GM12878 (cell line): ENCODE measurements around the gene EFNA2. TPM values are rescaled to one million over a fixed set of nuclear protein-coding genes. Genes with fewer than 3 reads are reported as not detected.

Experiments used
- ATF3 ChIP-seq: IDR thresholded peaks from 2 replicates; pipeline ENCODE4 v1.6.1; 2011; ENCODE audit warnings: low read depth, mild to moderate bottlenecking, low read length, moderate library complexity, borderline replicate concordance; ENCODE audit errors: extremely low read depth
- CBFB ChIP-seq: IDR thresholded peaks from 2 replicates; pipeline ENCODE4 v1.6.1; 2016; ENCODE audit warnings: antibody characterized with exemption, low read depth
- CHD1 ChIP-seq: IDR thresholded peaks from 2 replicates; pipeline ENCODE4 v1.6.1; 2012; ENCODE audit warnings: low read depth, low read length, improper control_type of control experiment
- CTCF ChIP-seq, 3 experiments: IDR thresholded peaks in 2 of 3; conservative IDR thresholded peaks in 1 of 3; 2 replicates each; pipeline ENCODE4 v1.5.1; 2011; ENCODE audit warnings: low read depth in 3 of 3, low read length in 3 of 3, mild to moderate bottlenecking in 3 of 3, control low read depth in 2 of 3, moderate library complexity in 2 of 3, inconsistent platforms in 1 of 3, mixed read lengths in 1 of 3; ENCODE audit not compliant: control insufficient read depth in 2 of 3, insufficient read depth in 1 of 3; ENCODE audit errors: extremely low read depth in 1 of 3
- CUX1 ChIP-seq: IDR thresholded peaks from 2 replicates; pipeline ENCODE4 v1.6.1; 2012; ENCODE audit warnings: improper control_type of control experiment, low read depth, low read length; ENCODE audit not compliant: insufficient replicate concordance
- E2F4 ChIP-seq: IDR thresholded peaks from 2 replicates; pipeline ENCODE4 v1.6.1; 2012; ENCODE audit warnings: low read depth, low read length, improper control_type of control experiment
- HCFC1 ChIP-seq: fragments of 150-350 bp; IDR thresholded peaks from 2 replicates; pipeline ENCODE4 v1.6.1; 2014; ENCODE audit warnings: low read length
- MEF2A ChIP-seq: IDR thresholded peaks from 2 replicates; pipeline ENCODE4 v1.6.1; 2011; ENCODE audit warnings: low read depth, mild to moderate bottlenecking, low read length, moderate library complexity; ENCODE audit not compliant: insufficient read depth
- MTA3 ChIP-seq: IDR thresholded peaks from 2 replicates; pipeline ENCODE4 v1.6.1; 2012; ENCODE audit warnings: low read length, inconsistent platforms, borderline replicate concordance
- MYC ChIP-seq: IDR thresholded peaks from 2 replicates; pipeline ENCODE4 v1.6.1; 2011; ENCODE audit warnings: mild to moderate bottlenecking, low read length, moderate library complexity, inconsistent platforms; ENCODE audit not compliant: insufficient read depth, insufficient replicate concordance, insufficient read length, severe bottlenecking
- NFYB ChIP-seq: IDR thresholded peaks from 2 replicates; pipeline ENCODE4 v1.6.1; 2011; ENCODE audit warnings: low read depth, mild to moderate bottlenecking, low read length, improper control_type of control experiment, moderate library complexity; ENCODE audit not compliant: insufficient read depth
- PAX5 ChIP-seq: IDR thresholded peaks from 2 replicates; pipeline ENCODE4 v1.6.1; 2011; ENCODE audit warnings: low read depth, low read length, borderline replicate concordance
- PRDM15 ChIP-seq: fragments of 450-650 bp; formaldehyde crosslinking; IDR thresholded peaks from 2 replicates; pipeline ENCODE4 v1.4.0; 2020; ENCODE audit warnings: mild to moderate bottlenecking, moderate library complexity
- RAD21 ChIP-seq: IDR thresholded peaks from 2 replicates; pipeline ENCODE4 v1.6.1; 2011; ENCODE audit warnings: mild to moderate bottlenecking, low read depth, low read length, moderate library complexity; ENCODE audit not compliant: insufficient read depth
- SREBF1 ChIP-seq: IDR thresholded peaks from 2 replicates; pipeline ENCODE4 v1.6.1; 2012; ENCODE audit warnings: mild to moderate bottlenecking, low read length
- polyA plus RNA-seq, 11 experiments: library from polyadenylated mRNA; depleted of rRNA in 4 of 11; unstranded in 6 of 11; stranded (reverse) in 5 of 11; fragments of >200 nt; fragmentation: Nextera tagmentation in 4 of 11; fragmentation: Illumina TruSeq in 1 of 11; extraction: Ambion mirVana in 4 of 11; extraction: Trizol in 1 of 11; gene quantifications; 1 replicate in 1 of 11; 2 replicates in 10 of 11; pipeline versions ENCODE4 v1.2.1 to v1.2.3, GENCODE V29; 2011 to 2016; ENCODE audit warnings: inconsistent platforms in 2 of 11, missing spikeins in 2 of 11, low read depth in 1 of 11
- total RNA-seq, 4 experiments: library from RNA; depleted of rRNA in 3 of 4; stranded (reverse); fragments of >200 nt in 3 of 4; fragmentation: Illumina TruSeq in 1 of 4; extraction: Trizol in 1 of 4; gene quantifications; 2 replicates each; pipeline versions ENCODE4 v1.2.1 to v1.2.3, GENCODE V29; 2013 to 2021

EFNA2 gene
- total and polyA plus RNA-seq, 10 of the 15 experiments (the other 5 are each of a cell fraction or from before 2014, with no cell fraction given), result not detected

- no peak for TF ChIP-seq PRDM15 (CRISPR knock-in tag)
- TF ChIP-seq RAD21, result no peak
- TF ChIP-seq CBFB, result peak; percentile 76; the same call in 1 of the 2 replicates
- no peak for TF ChIP-seq MTA3
- peak; percentile 91; the same call in 1 of the 2 replicates for TF ChIP-seq CHD1
- TF ChIP-seq MEF2A, result no peak
- TF ChIP-seq PAX5, result no peak
- no peak for TF ChIP-seq CTCF (IDR thresholded peaks at IDR 0.05 in 2 of 3, conservative IDR thresholded peaks at IDR 0.05 in 1 of 3; ENCODE audit: control insufficient read depth in 2 of 3, extremely low read depth in 1 of 3, insufficient read depth in 1 of 3, low read depth in 3 of 3, low read length in 3 of 3)
- TF ChIP-seq MYC, result no peak
- peak; percentile 48 for TF ChIP-seq HCFC1
- no peak for TF ChIP-seq E2F4
- no peak for TF ChIP-seq SREBF1
- TF ChIP-seq ATF3, result no peak
- peak; percentile 71; the same call in 1 of the 2 replicates for TF ChIP-seq NFYB
- TF ChIP-seq CUX1, result no peak
These were observed 16.6 kb upstream of the EFNA2 start, which contains the start of gene CIRBP (continued) for GRCh38 chr19:1269065-1269477.
